HFFc6 (cell line): ENCODE results near the gene KHNYN. TPM values are rescaled to one million over a fixed set of nuclear protein-coding genes. Genes with fewer than 3 reads are reported as not detected.

Source experiments
- DNase-seq: peaks from one replicate; pipeline ENCODE4 v3.0.0-alpha.2; 2018
- H3K27ac Mint-ChIP-seq: 2 replicates; pipeline ENCODE4 v1.8.0; 2020; ENCODE audit warnings: mild to moderate bottlenecking, mixed read lengths
- H3K27me3 Mint-ChIP-seq: 2 replicates; pipeline ENCODE4 v1.8.0; 2021; ENCODE audit warnings: mild to moderate bottlenecking, moderate library complexity, mixed read lengths; ENCODE audit not compliant: insufficient read depth
- H3K36me3 Mint-ChIP-seq: 2 replicates; pipeline ENCODE4 v1.8.0; 2021; ENCODE audit warnings: low read depth, mixed read lengths
- H3K4me1 Mint-ChIP-seq: 2 replicates; pipeline ENCODE4 v1.8.0; 2020; ENCODE audit warnings: low read depth, mixed read lengths
- H3K4me3 Mint-ChIP-seq: 2 replicates; pipeline ENCODE4 v1.8.0; 2020; ENCODE audit warnings: mild to moderate bottlenecking, moderate library complexity, mixed read lengths
- H3K9me3 Mint-ChIP-seq: 2 replicates; pipeline ENCODE4 v1.8.0; 2020; ENCODE audit warnings: mild to moderate bottlenecking, mixed read lengths
- total RNA-seq, 6 experiments: library from RNA; stranded (reverse); fragmentation: NEBNext Ultra II Directional; extraction: Animal tissue kit (Norgen Biotek cat#: 25700); gene quantifications; 2 replicates in 1 of 6; 3 replicates in 5 of 6; pipeline ENCODE4 v1.2.3, GENCODE V29; 2021
- TF ChIP-seq, protein P1 (sequence below): fragments of 200-600 bp; sonication (generic); IDR thresholded peaks from 2 replicates; pipeline ENCODE4 v1.5.0; 2021; ENCODE audit warnings: antibody characterized with exemption, mild to moderate bottlenecking

Gene KHNYN
- total RNA-seq, 6 experiments from 2014 or later, result 25.4 to 29.2 (median 28.0) TPM

DNA sequence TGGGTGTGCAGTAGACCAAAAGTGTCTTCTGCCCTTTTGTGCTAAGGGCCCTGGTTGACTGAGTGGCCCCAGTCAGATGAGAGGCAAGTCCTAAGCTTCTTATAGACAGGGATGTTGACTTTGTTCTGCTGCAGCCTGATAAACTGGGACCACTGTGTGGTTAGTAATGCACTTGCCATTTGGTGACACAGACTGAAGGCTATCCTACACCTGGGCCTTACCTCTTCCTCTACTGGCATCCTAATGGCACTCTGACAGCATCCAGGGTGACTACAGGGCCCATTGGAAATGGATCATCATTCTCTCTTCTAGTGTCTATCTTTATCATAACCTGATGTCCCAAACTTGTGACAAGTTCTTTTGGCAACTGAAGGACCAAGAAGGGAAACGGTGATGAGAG, 9.5 kb downstream of the KHNYN start:
- Mint-ChIP-seq H3K9me3 (no peaks in the 10 kb centered on the region), H3K4me3 (no peak overlapping the region), H3K36me3 (peaks cover 25% of the 10 kb centered on the region), H3K27ac (peak overlapping the region; percentile 3; the same call in 1 of the 2 replicates), H3K27me3 (peaks cover 7% of the 10 kb centered on the region), H3K4me1 (peaks cover 42% of the 10 kb centered on the region)
- DNase-seq, result no peak
- TF ChIP-seq, protein P1, sequence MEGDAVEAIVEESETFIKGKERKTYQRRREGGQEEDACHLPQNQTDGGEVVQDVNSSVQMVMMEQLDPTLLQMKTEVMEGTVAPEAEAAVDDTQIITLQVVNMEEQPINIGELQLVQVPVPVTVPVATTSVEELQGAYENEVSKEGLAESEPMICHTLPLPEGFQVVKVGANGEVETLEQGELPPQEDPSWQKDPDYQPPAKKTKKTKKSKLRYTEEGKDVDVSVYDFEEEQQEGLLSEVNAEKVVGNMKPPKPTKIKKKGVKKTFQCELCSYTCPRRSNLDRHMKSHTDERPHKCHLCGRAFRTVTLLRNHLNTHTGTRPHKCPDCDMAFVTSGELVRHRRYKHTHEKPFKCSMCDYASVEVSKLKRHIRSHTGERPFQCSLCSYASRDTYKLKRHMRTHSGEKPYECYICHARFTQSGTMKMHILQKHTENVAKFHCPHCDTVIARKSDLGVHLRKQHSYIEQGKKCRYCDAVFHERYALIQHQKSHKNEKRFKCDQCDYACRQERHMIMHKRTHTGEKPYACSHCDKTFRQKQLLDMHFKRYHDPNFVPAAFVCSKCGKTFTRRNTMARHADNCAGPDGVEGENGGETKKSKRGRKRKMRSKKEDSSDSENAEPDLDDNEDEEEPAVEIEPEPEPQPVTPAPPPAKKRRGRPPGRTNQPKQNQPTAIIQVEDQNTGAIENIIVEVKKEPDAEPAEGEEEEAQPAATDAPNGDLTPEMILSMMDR, result no peak

DNA sequence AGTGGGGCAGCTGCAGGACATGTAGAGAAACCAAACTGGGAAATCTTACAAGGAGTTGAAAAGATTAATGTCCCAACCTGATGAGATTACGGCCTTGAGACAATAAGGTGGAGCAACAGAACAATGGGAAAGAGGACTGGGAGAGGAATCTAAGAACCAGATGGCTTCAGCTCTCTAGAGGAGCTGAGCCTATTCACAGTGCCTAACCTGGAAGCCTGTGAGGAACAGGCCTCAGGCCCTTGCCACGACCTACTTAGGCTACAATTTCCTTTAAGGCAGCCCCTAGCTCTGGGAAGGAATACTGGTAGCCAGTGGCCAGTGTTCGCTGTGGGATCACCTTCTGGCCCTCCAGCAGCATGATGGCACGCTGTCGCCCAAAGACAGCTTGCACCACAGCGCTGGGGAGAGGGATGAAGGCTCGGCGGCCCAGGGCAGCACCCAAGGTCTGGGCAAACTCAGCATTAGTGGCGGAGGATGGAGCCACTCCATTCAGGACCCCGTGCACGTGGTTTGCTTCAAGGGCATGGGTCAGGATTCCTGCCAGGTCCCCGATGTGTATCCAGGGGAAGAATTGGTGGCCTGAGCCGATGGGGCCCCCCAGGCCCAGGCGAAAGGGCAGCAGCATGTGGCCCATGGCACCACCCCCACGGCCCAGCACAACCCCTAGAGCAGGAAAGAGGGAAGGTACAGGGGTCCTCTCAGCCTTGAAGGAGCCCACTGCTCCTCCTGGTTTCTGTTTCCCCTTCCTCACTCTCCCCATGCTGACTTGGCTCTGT, 10.3 kb downstream of the KHNYN start:
- TF ChIP-seq, protein P1, result no peak
- peaks cover 42% of the 10 kb centered on the region for H3K4me1 Mint-ChIP-seq
- no peak for DNase-seq
- H3K4me3 Mint-ChIP-seq, result no peak overlapping the region
- H3K27ac Mint-ChIP-seq, result peak overlapping the region; percentile 3; the same call in 1 of the 2 replicates
- H3K36me3 Mint-ChIP-seq, result peaks cover 25% of the 10 kb centered on the region
- H3K9me3 Mint-ChIP-seq, result no peaks in the 10 kb centered on the region
- H3K27me3 Mint-ChIP-seq, result peaks cover 7% of the 10 kb centered on the region

DNA sequence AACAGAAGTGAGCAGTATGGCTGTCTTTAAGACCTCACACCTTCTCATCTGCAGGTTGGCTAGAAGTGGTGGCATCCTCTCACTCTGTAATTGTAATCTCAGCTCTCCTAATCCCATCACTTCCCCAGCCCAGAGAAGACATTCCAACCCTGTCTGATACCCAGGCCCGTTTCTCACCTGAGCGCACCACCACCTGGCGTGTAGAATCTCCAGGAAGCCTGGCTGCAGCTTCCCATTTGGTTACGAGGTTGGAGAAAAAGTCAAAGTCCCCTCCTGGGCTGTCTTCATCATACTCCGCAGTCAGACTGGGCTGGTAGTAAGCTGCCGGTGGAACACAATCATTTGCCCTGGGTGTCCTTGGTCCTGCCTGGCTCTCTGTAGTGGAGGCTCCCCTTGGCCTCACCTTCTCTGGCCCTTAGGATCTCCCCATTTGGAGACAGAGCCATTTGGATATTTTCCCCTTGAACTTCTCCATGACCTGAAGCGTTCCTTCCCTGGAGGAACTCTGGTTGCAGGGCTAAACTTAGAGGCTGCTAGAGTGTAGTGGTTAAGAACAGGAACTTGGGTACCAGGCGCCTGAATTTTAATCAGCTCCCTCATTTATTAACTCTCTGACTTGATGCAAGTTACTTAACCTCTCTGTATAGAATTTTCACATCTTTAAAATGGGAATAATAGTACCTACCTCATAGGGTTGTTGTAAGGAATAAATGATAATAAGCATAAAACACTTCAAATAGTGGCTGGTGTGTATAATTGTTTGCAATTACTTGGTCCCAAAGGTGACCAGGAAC, 11.0 kb downstream of the KHNYN start:
- H3K36me3 Mint-ChIP-seq, result peaks cover 25% of the 10 kb centered on the region
- H3K4me3 Mint-ChIP-seq, result peak overlapping the region; percentile 94
- DNase-seq, result no peak
- peaks cover 7% of the 10 kb centered on the region for H3K27me3 Mint-ChIP-seq
- no peaks in the 10 kb centered on the region for H3K9me3 Mint-ChIP-seq
- peaks cover 39% of the 10 kb centered on the region for H3K4me1 Mint-ChIP-seq
- TF ChIP-seq, protein P1, result no peak
- peak overlapping the region; percentile 100 for H3K27ac Mint-ChIP-seq

DNA sequence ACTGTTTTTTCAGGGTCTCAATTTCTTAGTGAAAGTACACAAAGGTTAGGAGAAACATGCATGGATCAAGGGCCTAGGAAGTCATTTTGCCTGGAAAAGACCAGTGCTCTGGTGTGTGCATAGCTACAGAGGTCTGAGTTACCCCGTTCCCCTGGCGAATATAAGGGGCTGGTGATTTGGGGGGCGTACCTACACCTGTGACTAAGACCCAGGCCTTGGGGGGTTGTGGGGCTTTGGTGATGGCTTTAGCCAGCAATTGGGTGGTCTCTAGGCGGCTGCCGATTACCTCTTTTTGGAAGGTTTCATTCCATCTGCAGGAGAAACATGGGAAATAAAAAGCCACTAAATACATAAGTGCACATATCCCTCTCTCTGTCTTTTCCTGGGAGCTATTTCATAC, 11.7 kb downstream of the KHNYN start:
- H3K4me1 Mint-ChIP-seq, result peaks cover 34% of the 10 kb centered on the region
- DNase-seq, result no peak
- H3K27me3 Mint-ChIP-seq, result peaks cover 7% of the 10 kb centered on the region
- H3K9me3 Mint-ChIP-seq, result no peaks in the 10 kb centered on the region
- peak overlapping the region; percentile 94 for H3K4me3 Mint-ChIP-seq
- H3K27ac Mint-ChIP-seq, result peak overlapping the region; percentile 100
- TF ChIP-seq, protein P1, result no peak
- peaks cover 25% of the 10 kb centered on the region for H3K36me3 Mint-ChIP-seq

DNA sequence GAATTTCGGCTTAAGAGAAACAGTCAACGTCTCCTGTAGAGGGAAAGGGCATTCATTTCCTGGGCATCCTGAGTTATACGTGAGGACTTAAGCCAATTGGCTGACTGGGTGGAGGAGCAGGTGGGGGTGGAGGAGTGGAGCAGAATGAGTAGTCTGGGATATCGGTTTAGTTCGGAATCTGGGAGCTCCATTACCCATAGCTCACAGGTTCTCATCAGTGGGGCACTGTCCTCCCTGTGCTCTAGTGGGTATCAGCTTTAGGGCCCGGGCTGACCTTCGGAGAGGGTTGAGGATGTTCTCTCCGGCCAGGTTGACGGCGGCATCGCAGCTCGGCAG, 12.1 kb downstream of the KHNYN start:
- TF ChIP-seq, protein P1, result no peak
- peaks cover 6% of the 10 kb centered on the region for H3K27me3 Mint-ChIP-seq
- peaks cover 30% of the 10 kb centered on the region for H3K4me1 Mint-ChIP-seq
- no peaks in the 10 kb centered on the region for H3K9me3 Mint-ChIP-seq
- no peak for DNase-seq
- peak overlapping the region; percentile 94 for H3K4me3 Mint-ChIP-seq
- peaks cover 23% of the 10 kb centered on the region for H3K36me3 Mint-ChIP-seq
- peak overlapping the region; percentile 100 for H3K27ac Mint-ChIP-seq
